HG03108 (cell line): ENCODE data around the gene RPS15A.
"Not testable (repeated sequence)": the region's sequence is repeated elsewhere in the genome, so short reads cannot be mapped to it uniquely, and the experiment has no call there.

Experiments
- ATAC-seq: cut with Tn5 transposase; IDR thresholded peaks from one replicate; pipeline ENCODE4 v1.9.1; 2021; ENCODE audit warnings: moderate library complexity; ENCODE audit not compliant: unreplicated experiment

The RPS15A gene

GRCh38 chr16:18757960-18758660 is 32.0 kb downstream of the RPS15A start:
- peak; percentile 58 for ATAC-seq

GRCh38 chr16:18756639-18757038 is 33.5 kb downstream of the RPS15A start:
- ATAC-seq = not testable (repeated sequence)

DNA sequence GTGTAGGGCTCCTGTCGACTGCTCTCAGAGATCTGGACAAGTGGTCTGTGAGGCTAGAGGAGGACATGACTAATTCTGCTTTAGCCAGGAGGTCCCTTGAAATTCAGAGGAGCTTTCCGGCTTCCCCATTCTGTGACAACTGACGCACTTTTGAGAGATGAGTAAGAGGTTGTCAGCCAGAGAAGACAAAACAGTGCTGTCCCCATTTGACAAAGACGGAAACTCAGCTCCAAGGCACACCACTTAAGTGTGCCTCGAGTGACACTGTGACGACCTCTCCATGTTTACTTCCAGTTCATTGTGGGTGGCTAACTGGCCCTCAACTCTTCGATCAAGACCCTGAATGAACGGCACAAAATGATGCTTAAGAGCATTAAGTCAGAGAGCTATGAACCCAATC is 47.3 kb downstream of the RPS15A start:
- ATAC-seq = not testable (repeated sequence)

DNA sequence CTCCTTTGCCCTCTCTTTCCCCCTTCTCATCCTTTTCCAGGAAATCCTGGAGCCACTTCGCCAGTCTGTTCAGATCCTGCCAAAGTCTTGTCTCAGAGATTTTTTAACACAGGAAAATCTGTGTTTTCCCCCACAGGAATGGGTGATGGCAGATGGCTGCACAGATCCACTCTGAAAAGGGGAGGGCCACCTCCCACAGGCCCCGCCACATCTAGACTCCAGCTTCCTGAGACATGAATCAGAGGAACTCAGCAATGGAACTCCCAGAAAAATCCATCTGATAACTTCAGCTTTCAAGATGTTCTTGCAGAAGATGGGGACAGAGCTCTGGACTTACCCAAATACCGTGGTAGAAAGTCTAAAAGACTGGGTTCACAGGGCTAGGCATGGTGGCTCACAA is 50.1 kb downstream of the RPS15A start:
- ATAC-seq = not testable (repeated sequence)

DNA sequence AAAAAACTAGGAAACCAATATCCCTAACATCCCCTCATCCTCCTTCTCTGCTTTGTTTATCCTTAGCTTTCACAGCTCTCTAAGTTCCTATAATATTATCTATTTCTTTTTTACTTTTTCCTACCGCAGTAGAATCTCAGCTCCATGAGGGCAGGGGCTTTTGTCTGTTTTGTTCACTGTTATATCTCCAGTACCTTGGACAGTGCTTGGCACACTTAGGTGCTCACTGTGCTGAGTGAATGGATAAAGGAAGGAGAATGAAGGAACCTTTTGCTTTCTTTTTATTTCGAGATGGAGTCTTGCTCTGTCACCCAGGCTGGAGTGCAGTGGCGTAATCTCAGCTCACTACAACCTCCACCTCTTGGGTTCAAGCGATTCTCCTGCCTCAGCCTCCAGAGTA is 51.4 kb downstream of the RPS15A start:
- not testable (repeated sequence) for ATAC-seq

DNA sequence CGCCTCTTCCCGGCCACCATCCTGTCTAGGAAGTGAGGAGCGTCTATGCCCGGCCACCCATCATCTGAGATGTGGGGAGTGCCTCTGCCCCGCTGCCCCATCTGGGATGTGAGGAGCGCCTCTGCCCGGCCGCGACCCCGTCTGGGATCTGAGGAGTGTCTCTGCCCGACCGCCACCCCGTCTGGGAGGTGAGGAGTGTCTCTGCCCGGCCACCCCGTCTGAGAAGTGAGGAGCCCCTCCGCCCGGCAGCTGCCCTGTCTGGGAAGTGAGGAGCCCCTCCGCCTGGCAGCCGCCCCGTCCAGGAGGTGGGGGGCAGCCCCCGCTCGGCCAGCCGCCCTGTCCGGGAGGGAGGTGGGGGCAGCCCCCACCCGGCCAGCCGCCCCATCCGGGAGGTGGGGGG is 55.9 kb downstream of the RPS15A start:
- ATAC-seq = not testable (repeated sequence)
